ENCODE measurements around the gene CLEC4E. TPM values are rescaled to one million over a fixed set of nuclear protein-coding genes. Genes with fewer than 3 reads are reported as not detected.
A peak's percentile ranks its signal among the peaks of the same experiment; 100 is the strongest.
"Not testable (repeated sequence)": the region's sequence is repeated elsewhere in the genome, so short reads cannot be mapped to it uniquely, and the experiment has no call there.

CLEC4E gene, protein sequence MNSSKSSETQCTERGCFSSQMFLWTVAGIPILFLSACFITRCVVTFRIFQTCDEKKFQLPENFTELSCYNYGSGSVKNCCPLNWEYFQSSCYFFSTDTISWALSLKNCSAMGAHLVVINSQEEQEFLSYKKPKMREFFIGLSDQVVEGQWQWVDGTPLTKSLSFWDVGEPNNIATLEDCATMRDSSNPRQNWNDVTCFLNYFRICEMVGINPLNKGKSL
- polyA plus RNA-seq (ENCODE audit: insufficient read length): not detected

GRCh38 chr12:8540831-8541230, at the start of gene CLEC4E:
Gene CLEC4E, minus strand, starts transcription at chr12:8540905. Its CDS starts 108 bp downstream, at chr12:8540797.
- not testable (repeated sequence) for DNase-seq

- no peak for DNase-seq
Observed at GRCh38 chr12:8589679-8590078, 49.0 kb upstream of the CLEC4E start.

DNA sequence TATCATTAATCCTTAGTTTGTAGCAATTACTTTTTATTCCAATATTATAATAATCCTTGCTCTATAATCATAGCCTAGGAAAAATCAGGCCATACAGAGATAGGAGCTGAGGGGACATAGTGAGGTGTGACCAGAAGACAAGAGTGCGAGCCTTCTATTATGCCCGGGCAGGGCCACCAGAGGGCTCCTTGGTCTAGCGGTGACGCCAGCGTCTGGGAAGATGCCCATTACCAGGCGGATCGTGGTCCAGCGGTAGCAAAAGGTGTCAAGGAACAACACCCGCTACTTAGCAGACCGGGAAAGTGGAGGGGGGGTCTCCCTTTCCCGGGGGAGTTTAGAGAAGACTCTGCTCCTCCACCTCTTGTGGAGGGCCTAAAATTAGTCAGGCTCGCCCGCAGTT, 43.8 kb upstream of the CLEC4E start:
- not testable (repeated sequence) for DNase-seq

GRCh38 chr12:8584004-8584403, 43.3 kb upstream of the CLEC4E start:
- no peak for DNase-seq

DNA sequence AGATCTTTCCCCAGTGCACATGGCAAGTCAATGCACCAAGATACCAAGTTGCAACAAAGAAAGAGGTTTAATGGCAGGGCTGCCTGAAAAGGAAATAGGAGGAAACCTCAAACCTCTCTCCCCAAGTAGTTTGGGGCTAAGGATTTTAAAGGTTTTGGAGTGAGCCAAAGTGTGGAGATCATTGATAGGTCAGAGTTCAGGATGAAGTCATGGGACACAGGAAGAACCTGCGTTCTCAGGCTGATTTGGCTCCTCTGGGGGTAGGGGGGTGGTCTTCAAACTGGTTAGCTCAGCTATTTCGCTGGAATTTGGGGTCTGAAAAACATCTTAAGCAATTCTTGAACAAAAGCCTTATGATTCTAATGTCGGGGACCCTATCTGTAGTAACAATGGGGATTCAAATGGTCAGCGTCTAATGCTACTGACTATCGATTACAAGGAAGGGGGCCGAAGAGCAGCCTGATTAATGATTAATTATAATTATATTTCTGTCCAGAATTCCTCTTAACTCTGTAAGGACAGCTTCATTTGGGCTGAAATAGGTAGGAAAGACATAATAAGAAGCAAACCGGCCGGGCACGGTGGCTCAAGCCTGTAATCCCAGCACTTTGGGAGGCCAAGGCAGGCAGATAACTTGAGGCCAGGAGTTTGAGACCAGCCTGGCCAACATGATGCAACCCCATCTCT, 40.5 kb upstream of the CLEC4E start:
- DNase-seq: no peak

GRCh38 chr12:8577879-8578278, 37.2 kb upstream of the CLEC4E start:
- DNase-seq: no peak

GRCh38 chr12:8572507-8572906, 31.8 kb upstream of the CLEC4E start:
- DNase-seq: no peak

- DNase-seq: no peak
Observed at GRCh38 chr12:8566525-8566924, 25.8 kb upstream of the CLEC4E start.

GRCh38 chr12:8566052-8566451, 25.3 kb upstream of the CLEC4E start:
- not testable (repeated sequence) for DNase-seq

DNA sequence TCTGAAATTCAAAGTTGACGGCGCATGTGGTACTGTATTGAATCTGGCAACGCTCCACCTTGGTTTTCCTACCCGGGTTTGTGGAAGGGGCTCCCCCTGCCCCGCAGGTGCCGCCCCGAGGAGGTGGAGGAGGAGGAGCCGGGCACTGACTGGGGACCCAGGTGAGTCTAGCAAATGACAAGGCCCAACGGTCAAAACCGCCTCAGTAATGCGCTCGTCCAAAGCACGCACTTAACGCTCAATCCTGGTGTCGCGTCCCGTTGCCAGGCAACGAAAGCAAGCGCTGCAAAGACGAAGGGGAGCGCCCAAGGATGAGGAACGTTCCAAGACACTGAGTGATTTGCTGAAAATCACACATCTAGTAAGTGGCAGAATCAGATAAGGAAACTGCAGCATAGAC, 24.0 kb upstream of the CLEC4E start:
- no peak for DNase-seq

GRCh38 chr12:8563356-8563755, 22.7 kb upstream of the CLEC4E start:
- no peak for DNase-seq

GRCh38 chr12:8562310-8562709, 21.6 kb upstream of the CLEC4E start:
- DNase-seq: no peak

DNA sequence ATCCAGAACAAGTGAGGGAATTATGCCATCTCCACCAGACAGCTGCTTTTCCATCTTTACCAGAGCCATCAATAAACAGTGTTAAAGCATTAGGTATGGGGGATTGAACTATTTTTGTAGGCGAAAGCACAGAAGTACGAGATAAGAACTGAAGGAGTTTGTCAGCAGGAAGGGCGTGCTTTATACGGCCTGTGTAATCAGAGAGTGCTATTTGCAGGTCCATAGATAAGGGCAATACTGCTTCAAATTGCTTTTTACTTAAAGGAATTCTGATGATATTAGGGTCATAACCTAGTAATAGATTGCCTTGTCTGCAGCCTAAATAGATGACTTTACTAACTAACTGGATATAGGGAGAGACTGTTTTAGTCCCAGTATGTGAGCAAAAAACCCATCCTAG, 20.3 kb upstream of the CLEC4E start:
- DNase-seq: no peak

- no peak for DNase-seq
Observed at GRCh38 chr12:8559676-8560075, 19.0 kb upstream of the CLEC4E start.

DNA sequence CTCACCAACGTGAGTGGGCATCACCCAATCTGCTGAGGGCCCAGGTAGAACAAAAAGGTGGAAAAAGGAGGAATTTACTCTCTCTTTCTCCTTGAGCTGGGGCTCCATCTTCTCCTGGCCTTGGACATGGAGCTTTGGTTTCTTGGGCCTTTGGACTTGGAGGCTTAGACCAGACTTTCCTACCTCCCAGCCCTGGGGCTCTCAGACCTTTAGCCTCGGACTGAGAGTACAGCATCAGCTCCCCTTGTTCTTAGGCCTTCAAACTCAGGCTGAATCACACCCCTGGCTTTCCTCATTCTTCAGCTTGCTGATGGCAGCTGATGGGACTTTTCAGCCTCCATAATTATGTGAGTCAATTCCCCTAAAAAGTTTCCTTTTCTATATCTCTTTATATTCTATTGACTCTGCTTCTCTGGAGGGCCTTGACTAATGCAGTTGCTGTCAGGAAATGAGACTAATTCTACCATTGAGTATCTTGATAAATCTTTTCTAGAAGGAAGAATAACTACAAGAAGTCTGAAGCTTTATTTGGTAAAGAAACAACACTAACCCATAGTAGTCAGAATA, 15.9 kb upstream of the CLEC4E start:
- no peak for DNase-seq

- no peak for DNase-seq
Observed at GRCh38 chr12:8554451-8555195, 13.9 kb upstream of the CLEC4E start.

DNA sequence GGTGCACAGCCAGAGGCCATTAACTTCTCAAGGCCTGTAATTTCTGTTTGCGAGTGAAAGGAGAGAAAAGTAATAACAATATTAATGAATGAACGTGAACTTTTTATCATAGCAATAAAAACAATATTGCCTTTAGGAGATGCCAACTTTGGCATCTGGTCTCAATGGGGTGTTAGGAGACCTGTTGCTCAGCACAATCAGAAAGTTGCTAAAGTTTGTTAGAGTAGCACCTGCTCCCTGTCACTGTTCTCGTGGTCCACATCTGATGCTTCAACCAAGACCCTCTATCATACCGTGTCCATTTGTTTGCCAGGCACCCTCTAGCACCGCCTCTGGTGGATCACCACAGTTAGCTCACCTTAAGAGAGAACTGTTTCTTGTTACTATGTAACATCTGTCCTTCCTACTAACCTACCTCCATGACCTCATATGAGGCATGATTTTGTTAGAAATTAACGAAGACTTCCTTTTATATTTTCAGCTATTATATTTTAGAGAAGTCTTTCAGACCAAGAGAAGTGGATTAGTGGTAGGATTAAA, 12.5 kb upstream of the CLEC4E start:
- DNase-seq: no peak

GRCh38 chr12:8549381-8549780, 8.7 kb upstream of the CLEC4E start:
- DNase-seq: no peak

- no peak for DNase-seq
Observed at GRCh38 chr12:8548192-8548591, 7.5 kb upstream of the CLEC4E start.

- no peak for DNase-seq
Observed at GRCh38 chr12:8547645-8548044, 6.9 kb upstream of the CLEC4E start.

DNA sequence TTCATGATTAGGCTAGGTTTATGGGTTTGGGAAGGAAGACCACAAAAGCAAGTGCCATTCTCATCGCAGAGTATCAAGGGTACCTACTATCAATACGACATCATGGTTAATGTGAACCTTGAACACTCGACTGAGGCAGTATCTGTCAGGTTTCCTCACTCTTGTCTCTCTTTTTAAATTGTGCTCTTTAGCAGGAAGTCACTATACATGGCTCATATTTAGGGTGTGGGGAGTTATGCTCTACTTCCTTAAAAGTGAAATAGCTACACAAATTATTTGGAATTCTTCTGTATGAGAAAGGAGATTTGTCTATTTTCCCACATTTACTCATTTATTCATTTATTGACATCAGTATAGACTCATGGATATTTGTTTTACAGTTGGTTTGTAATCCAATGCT, 5.9 kb upstream of the CLEC4E start:
- DNase-seq: no peak

GRCh38 chr12:8544295-8544694, 3.6 kb upstream of the CLEC4E start:
- DNase-seq: peak; percentile 65

GRCh38 chr12:8541562-8541961, 857 bp upstream of the CLEC4E start:
- no peak for DNase-seq

Data from hindlimb muscle (tissue), 1 donor.